Activated CD4-positive, alpha-beta T cell treated with anti-CD3 and anti-CD28 coated beads, Interleukin-2, amount 50 U/mL, for 24 hours (primary cell): ENCODE data around the gene HIRA.

Experiments used
- DNase-seq, 2 donors: peaks; one replicate each; pipeline ENCODE4 v3.0.0-alpha.2; 2020; ENCODE audit warnings: low read depth in 1 of 2, low spot score in 1 of 2

HIRA gene

DNA sequence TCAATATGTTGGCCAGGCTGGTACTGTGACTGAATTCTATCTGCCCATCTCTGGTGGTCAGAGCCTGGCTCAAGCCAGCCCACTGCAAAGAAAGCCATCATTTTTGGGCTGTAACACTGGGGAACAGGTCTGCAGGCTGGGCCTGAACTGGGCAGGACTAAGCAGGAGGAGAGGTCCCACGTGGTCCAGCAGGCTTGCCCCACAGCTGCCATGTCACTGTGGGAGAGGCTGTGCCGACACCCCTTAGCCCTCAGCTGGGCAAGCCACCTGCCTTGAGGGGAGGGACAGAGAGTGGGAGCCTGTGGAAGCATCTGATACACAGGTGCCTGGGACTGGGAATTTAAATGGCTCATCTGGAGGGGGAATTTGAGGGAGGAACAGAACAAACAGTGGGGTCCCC lies 73.3 kb downstream of the HIRA start:
- DNase-seq: no peak

DNA sequence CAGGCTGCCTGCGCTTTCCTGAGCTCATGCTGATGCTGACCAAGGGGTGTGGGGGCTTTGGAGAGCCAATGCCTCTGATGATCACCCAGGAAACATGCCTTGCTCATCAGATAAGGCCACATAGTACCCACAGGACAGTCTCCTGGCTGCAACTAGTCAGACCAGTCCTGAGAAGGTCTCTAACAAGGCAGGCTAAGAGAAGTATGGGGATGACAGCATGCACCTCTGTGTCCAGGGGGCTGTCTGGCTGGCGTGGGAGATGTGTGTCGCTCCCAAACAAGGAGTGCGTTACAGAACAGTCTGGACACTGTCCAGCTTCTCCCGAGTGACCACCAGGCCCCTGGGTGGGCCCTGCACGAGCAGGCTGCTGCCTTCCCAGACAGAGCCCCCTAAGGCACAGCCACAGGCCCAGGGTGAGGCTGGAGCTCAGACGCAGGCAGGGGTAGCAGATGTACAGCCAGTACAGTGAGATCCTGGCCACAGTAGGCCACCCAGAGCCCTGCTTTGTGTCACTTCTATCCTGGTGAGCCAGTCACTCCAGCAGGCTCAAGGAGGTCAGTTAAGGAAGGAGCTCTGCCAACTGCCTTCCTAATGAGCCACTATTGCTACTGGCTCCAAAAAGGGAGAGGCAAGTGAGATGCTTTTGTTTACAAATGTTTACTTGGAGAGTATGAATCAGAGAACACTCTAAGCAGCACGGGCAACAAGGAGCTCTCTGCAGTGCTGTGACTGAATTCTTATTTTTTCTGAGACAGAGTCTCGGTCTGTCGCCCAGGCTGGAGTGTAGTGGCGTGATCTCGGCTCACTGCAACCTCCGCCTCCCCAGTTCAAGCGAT lies 74.0 kb downstream of the HIRA start:
- DNase-seq: no peak

DNA sequence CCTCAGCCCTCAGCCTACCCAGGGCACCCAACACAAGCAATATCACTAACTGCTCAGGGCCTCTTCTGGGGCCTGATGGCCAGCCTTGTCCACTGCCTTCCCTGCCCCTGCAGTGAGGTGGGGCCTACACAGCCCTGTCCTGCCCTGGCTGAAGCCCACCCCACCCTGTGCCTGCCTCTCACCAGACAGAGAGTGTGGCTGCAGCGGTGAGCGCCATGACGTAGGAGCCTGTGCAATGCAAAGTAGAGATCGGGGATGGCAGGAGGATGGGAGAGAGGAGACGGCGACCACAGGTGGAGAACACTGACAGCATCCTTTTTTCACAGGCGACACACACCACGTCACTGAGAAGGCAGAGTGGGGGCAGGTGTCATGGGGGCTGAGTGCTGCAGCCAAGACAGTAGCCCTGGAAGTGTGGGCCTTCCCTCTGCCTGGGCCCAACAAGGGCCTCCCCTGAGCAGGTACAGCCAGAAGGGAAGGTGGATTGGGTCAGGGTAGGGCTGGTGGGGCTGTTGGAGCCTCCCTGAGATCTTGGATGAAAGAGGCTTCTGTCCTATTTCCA lies 74.7 kb downstream of the HIRA start:
- DNase-seq: no peak

DNA sequence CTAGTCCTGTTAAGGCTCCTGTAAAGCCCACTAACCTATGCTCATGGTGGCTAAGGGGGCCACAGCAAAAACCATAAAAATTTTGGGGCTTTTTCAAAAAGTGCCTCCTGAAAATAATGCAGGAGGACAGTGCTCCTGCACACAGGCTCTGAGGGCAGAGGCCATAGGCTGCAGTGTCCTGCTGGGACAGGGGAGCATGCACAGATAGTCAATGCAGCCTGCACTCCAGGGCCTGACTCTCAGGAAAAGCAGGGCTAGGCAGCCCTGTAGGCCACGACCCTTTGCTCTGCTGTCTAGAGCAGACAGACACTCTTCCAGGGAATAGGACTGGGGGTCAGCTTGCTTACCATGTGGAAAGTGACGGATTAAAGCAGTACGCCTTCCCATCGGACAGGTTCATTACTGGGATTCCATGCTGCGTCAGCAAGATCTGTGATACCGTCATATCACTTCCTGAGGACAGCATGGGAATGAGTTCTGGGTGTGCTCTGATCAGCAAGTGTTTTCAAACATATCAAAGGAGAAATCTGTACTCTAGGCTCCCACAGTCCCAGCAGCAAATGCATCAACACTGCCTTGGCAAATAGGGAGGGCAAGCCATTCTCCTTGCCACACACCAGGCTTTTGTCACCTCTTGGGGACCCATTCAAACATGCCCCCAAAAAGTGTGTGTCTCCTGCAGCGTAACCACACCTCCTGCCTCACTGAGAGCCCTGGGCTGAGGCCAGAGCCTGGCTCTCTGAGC lies 75.9 kb downstream of the HIRA start:
- DNase-seq: no peak

DNA sequence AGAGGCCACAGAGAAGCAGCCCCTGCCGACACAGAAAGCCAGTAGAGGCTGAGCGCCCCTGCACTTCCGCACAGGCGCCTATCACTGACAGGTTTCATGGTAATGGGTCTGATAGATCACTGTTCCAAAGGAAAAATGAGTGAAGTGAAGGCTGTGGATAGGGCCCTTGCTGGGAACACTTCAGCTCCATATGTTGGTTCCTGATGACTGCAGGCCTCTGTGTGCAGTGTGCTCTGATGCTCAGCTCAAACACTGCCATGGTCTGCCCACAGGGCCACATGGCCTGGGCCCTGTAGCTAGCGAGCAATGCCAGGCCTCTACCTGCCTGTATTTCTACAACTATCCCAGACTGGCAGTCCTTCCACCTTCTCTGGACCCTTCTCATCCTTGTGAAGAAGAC lies 77.3 kb downstream of the HIRA start:
- no peak for DNase-seq

DNA sequence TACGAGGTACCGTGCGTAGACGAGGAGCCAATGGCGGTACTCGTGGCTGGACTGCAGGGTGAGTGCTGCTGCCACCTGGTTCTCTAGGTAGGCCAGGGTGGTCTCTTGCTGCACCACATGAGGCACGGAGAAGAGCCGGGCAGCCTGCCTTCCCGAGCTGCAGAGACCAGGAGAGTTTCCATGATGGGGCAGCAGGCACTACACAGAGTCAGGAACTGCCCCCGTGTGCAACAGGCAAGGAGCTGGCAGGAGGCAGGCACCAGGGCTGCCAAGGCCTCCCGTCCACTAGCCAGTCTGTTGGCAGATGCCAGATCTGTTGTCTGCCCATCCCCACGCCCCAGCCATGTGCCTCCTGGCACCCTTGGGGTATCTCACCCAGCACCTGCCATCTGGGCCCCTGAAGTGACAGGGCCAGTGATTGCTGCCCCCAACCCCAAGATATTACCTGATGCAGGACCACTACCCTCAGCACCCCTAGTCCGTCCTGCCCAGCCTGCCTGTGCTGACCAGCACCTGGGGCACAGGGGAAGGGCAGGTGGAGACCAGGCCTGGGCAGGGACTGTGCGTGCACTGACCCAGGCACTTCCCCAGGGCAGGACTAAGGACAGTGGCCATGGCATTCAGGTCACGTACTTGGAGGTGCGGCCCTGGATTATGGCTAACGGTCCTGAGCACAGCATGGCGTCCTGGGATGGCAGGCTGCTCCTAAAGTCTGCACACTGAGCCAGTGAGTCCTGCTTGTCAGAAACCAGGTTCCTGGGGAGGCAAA lies 78.0 kb downstream of the HIRA start:
- no peak for DNase-seq

DNA sequence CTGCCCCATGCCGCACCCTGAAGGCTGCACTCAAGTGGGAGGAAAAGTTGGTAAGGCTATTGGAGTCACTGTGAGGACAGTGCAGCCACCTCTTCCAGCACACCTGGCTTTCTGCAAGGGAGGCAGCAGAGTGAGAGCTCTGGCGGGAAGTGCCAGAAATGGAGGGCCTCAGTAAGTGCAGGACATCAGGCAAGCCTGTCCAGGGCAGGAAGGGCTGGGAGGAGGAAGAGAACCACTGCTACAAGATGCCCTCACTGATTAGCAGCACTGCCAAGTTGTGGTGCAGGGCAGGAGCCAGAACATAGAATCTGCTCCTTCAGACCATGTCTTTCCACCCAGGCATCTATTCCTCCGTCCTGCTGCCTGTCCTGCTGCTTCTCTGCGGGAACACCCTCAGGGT lies 78.8 kb downstream of the HIRA start:
- no peak for DNase-seq

DNA sequence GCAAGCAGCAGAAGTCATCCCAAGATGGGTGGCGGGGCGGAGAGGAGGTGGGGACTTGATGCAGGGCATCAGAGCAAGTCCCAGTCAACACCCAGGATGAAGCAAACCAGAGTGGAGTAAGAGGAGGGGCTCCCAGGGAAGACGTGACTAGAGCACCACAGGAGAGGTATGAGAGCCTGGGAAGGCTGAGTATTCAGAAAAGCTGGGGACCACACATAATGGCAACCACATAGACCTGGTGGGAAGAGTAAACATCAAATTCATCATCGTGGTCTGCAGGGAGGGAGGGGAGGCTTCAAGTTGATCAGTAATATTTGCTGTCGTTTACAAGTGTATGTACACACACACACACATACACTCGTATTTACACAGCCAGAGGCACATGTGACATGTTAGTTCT lies 79.3 kb downstream of the HIRA start:
- DNase-seq: no peak

DNA sequence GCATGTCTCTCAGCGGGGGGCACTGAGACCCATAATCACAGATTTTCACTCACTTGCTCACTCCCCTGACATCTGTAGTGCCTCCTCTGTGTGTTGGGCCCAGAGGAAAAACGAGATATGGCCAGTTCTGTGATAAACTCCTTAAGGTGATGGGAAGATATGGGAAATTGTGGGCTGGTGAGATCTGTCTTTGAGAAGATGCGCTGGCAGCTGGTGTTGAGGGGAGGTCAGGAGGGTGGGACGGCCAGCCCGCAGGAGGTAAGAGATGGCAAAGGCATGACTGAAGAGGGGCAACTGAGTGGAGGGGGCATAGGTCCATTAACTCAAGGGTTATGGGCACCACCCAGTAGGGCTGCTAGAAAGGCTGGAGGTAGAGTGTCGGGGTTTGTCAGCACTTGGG lies 79.9 kb downstream of the HIRA start:
- no peak for DNase-seq

DNA sequence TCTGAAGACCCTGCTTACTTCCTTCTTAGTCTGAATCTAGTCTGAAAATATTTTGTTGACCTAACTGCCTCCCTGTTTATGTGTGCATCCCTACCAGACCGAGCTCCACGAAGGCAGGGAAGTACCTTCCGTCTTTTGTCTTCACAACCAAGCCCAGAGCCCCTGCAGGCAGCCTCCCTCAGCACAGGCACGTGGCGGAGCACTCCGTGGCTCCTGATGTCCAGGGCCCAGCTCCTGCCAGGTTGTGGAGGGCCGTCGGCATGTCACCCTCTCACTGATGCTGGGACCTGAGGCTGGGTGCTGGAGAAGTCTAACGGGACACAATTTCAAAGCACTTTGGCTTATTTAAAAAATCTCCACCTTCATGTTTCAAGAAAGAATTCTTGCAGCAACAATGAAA lies 80.6 kb downstream of the HIRA start:
- DNase-seq: no peak

DNA sequence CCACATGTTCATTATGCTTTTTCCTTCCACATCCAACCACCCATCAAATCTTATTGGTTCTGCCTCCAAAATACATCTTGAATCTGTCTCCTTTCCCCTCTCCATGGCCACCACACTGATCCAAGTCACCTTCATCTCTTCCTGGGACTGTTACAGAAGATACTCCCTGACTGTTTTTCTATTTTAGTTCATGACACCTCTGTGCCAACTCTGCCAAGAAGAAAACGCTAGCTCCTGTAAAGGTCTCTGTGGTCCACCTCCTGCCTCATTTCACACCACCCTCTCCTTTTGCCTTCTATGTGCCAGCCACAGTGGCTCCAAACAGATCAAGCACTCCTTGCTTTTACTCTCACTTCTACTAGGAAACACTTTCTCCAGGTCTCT lies 81.1 kb downstream of the HIRA start:
- DNase-seq: no peak

DNA sequence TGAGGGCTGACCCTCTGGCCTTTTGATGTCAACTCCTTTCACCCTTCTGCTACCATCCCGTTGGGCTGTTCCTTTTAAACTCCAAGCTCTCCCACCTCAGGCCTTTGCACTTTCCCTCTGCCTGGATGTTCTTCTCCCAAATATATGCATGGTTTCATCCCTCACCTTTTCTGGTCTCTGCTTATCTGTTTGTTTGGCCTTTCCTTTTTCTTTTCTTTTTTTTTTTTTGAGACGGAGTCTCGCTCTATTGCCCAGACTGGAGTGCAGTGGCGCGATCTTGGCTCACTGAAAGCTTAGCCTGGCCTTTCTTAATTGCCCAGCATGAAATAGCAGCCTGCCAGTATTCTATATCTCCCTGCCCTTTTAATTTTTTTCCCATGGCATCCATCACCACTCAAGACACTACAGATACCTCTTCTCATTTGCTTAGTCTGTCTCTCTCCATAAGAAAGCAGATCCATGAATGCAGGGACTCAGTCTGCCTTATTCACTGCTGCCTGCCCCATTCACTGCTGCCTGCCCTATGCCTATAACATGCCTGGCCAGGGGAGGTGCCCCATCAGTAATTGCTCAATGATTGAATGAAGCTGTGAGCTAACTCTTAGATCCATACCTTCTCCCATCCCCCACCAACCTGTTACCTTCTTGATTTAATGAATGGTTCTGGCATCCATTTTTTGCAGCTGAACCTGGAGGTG lies 81.6 kb downstream of the HIRA start:
- DNase-seq: no peak

DNA sequence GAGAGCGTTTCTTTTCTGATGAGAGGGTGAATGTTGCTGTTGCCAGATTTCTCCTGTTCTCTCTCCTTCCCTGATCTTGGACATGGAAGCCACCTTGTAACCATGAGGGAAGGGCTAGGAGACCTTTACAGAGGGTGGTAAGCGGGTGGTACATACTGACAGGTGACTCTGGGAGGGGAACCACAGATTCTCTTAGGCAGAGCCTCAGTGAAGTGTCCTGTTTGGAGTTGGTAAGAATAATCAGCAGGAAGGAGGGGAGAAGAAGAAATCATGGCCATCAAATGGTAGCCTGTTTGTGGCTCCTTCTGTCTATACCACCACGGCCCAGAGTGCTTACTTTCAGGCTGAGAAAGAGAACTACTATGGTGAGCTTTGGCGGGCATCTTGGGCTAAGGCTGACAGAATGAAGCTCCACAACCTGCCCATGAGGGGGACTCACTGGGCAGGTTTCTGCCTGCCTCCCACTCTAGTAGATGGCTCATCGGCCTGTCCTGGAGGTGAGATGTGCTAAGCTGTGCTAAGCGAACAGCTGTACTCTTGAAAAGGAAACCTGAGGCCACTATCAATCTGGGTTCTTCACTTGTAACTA lies 84.8 kb downstream of the HIRA start:
- no peak for DNase-seq

DNA sequence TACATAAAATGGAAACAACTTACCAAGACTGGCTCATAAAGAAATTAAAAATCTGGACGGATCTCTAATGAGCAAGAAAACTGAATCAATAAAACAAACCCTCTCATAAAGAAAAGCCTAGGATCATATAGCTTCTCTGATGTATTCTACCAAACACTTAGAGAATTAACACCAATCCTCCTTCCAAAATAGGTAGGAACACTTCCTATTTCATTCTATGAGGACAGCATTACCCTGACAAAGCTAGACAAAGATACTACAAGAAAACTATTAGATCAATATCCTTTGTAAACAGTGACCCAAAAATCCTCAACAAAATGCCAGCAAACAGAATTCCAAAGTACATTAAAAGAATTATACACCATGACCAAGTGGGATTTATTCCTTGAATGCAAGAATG lies 87.1 kb downstream of the HIRA start:
- no peak for DNase-seq

DNA sequence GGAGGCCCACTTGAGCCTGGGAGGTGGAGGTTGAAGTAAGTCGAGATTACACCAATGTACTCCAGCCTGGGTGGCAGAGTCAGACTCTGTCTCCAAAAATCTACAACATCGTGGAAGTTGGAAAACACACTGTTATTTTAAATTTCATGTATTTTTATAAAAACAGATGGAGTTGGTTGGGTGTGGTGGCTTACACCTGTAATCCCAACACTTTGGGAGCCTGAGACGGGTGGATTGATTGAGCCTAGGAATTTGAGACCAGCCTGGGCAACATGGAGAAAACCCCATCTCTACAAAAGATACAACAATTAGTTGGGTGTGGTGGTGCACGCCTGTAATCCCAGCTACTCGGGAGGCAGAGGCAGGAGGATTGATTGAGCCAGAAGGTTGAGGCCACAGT lies 88.1 kb downstream of the HIRA start:
- DNase-seq: no peak

DNA sequence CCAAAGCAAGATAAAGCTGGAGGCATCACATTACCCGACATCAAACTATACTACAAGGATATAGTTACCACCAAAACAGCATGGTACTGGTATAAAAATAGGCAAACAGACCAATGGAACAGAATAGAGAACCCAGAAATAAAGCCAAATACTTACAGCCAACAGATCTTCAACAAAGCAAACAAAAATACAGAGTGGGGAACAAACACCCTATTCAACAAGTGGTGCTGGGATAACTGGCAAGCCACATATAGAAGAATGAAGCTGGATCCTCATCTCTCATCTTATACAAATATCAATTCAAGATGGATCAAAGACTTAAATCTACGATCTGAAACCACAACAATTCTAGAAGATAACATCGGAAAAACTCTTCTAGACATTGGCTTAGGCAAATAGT lies 90.0 kb downstream of the HIRA start:
- DNase-seq: no peak

DNA sequence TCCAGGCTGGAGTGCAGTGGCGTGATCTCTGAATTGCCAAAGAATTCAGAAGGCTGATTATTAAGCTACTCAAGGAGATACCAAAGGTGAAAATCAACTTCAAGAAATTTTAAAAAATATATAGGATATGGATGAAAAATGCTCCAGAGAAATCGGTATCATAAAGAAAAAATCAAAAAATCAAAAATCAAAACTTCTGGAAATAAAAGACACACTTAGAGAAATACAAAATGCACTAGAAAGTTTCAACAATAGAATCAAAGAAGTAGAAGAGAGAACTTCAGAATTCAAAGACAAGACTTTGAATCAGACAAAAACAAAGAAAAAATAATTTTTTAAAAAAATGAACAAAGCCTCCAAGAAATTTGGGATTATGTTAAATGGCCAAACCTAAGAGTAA lies 94.4 kb downstream of the HIRA start:
- DNase-seq: no peak

DNA sequence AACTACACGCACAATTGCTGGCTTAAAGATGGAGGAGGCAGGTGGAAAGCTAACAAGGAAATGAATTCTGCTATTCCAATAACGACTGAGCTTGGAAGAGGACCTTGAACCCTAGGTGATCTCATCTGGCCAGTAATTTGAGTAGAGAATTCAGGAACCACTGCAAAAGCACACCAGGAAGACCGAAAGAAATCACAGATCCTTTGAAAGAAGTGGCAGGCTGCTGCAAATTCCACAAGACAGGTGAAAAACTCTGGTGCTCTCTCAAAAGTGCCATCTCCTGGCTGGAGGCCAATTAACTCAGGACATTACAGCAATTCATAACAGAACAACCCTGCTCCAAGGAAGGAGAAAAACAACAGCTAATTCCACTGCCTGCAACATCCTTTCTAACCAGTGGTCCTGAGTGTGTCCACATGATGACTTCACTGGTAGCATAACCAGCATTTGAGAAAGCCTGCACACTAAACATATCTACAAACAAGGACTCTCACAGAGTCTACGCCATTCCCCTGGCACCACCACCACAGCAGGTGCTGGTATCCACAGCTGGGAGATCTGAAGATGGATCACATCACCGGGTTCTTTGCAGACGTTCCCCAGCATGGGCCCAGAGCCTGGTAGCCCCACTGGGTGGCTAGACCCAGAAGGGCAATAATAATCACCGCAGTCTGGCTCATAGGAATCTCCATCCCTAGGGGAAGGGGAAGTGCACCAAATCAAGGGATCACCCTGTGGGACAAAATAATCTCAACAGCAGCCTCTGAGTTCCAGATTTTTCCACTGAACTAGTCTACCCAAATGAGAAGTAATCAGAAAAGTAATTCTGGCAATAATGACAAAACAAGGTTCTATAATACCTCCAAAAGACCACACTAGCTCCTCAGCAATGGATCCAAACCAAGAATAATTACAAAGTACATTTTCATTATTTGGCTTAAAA lies 95.1 kb downstream of the HIRA start:
- no peak for DNase-seq

DNA sequence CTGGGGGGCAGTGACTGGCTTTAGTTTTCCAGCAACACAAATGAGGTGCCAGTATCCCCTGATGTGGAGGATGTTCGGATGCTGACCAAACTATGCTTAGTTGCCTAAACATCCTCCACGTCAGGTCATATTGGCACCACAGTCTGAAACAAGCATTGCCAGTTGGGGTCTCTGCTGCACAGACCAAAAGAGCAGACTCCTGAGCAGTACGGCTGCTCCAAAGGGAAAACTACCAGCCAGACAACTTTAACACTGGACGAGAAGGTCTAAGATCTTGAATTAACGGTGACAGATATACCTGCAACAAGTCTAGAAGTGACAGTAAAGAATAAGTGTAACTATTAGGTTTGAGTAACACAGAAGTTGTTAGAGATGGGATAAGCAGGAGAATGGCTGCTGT lies 99.6 kb downstream of the HIRA start:
- DNase-seq: no peak

DNA sequence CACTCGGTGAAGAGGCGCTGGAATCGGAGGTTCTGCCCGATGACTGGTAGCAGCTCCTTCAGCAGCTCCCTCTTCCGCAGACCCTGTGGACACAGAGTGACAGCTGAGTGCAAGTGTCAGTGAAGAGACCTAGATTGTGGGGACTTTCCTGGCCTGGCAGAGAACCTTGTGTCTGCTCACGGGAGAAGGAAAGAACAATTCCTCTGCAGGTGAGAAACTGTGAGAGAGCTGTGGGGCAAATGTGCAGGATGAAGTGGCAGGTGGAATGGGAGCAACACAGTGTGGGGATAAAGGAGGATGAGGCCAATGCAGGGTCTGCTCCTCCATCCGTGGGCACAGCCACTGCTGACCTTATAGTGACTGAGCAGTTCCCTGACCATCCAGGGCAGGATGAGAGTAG lies 100.1 kb downstream of the HIRA start:
- DNase-seq: no peak
